NCI-H524 (cell line): ENCODE results near the gene DYRK4.

ENCODE experiments used
- DNase-seq, 2 experiments: peaks; one replicate each; lab custom pipeline; 2025; lab: John Stamatoyannopoulos, UW

Gene DYRK4

GRCh38 chr12:4564818-4565217, 2.8 kb downstream of the DYRK4 start:
- DNase-seq: no peak

- DNase-seq: no peak
Observed at GRCh38 chr12:4566474-4566873, 4.5 kb downstream of the DYRK4 start.

- no peak for DNase-seq
Observed at GRCh38 chr12:4567073-4567881, 5.3 kb downstream of the DYRK4 start.

- DNase-seq: no peak
Observed at GRCh38 chr12:4569261-4569660, 7.3 kb downstream of the DYRK4 start.

GRCh38 chr12:4572680-4573079, 10.7 kb downstream of the DYRK4 start:
- DNase-seq: no peak

GRCh38 chr12:4579305-4580102, 17.5 kb downstream of the DYRK4 start:
- peak in 1 of 2 experiments; percentile 33 for DNase-seq

GRCh38 chr12:4580281-4580688, 18.3 kb downstream of the DYRK4 start:
- no peak for DNase-seq

- DNase-seq: no peak
Observed at GRCh38 chr12:4584281-4584680, 22.3 kb downstream of the DYRK4 start.

GRCh38 chr12:4584896-4585295, 22.9 kb downstream of the DYRK4 start:
- DNase-seq: no peak

GRCh38 chr12:4586500-4586899, 24.5 kb downstream of the DYRK4 start:
- DNase-seq: no peak

GRCh38 chr12:4587108-4587507, 25.1 kb downstream of the DYRK4 start:
- DNase-seq: no peak

GRCh38 chr12:4588916-4589315, 26.9 kb downstream of the DYRK4 start:
- no peak for DNase-seq

GRCh38 chr12:4589941-4590340, 27.9 kb downstream of the DYRK4 start:
- no peak for DNase-seq

GRCh38 chr12:4591180-4591687, 29.2 kb downstream of the DYRK4 start:
- peak in 1 of 2 experiments; percentile 11 for DNase-seq

- no peak for DNase-seq
Observed at GRCh38 chr12:4595881-4596280, 33.9 kb downstream of the DYRK4 start.

- peak in 1 of 2 experiments; percentile 8 for DNase-seq
Observed at GRCh38 chr12:4603421-4603820, 41.4 kb downstream of the DYRK4 start.

GRCh38 chr12:4603946-4604345, 41.9 kb downstream of the DYRK4 start:
- no peak for DNase-seq

- DNase-seq: peak; percentile 73 to 79
Observed at GRCh38 chr12:4604684-4605193, 42.7 kb downstream of the DYRK4 start.

GRCh38 chr12:4607056-4607455, 45.0 kb downstream of the DYRK4 start:
- DNase-seq: no peak

- no peak for DNase-seq
Observed at GRCh38 chr12:4609071-4609470, 47.1 kb downstream of the DYRK4 start.

- no peak for DNase-seq
Observed at GRCh38 chr12:4610481-4610880, 48.5 kb downstream of the DYRK4 start.

GRCh38 chr12:4615667-4616066, 53.7 kb downstream of the DYRK4 start:
- no peak for DNase-seq

- no peak for DNase-seq
Observed at GRCh38 chr12:4621511-4621910, 59.5 kb downstream of the DYRK4 start.
